ENCODE data around the gene SNUPN.

The SNUPN gene

GRCh38 chr15:75554717-75555116 is 70.8 kb downstream of the SNUPN start:
- Histone ChIP-seq H3K79me2 (ENCODE audit: insufficient read depth, low read length) (0 out of 2 replicates have a peak, but pooled peaks cover 5% of the 10 kb centered on the region), H2AFZ (ENCODE audit: low read length) (no peak overlapping the region), H3F3A (ENCODE audit: insufficient read depth, low read length) (no peaks in the 10 kb centered on the region), H3K4me1 (ENCODE audit: insufficient read depth, low read length, severe bottlenecking) (no peaks in the 10 kb centered on the region), H3K4me3 (ENCODE audit: low read depth, low read length, poor library complexity, severe bottlenecking) (no peak overlapping the region), H3K9me2 (ENCODE audit: low read depth, low read length) (no peaks in the 10 kb centered on the region), H3K36me3 (ENCODE audit: insufficient read depth, low read length) (no peaks in the 10 kb centered on the region), H3K4me2 (ENCODE audit: low read length) (no peak overlapping the region), H3K27ac (ENCODE audit: low read depth, low read length, poor library complexity, severe bottlenecking) (no peak overlapping the region), H4K20me1 (ENCODE audit: insufficient read depth, low read length) (no peaks in the 10 kb centered on the region), H3K9ac (ENCODE audit: low read length) (no peak overlapping the region), H3K9me3 (ENCODE audit: low read length) (no peaks in the 10 kb centered on the region), H3K27me3 (ENCODE audit: insufficient read depth, low read length) (no peaks in the 10 kb centered on the region)
- TF ChIP-seq EZH2 (IDR thresholded peaks at IDR 0.05; ENCODE audit: borderline replicate concordance, low read length) (no peak), CTCF (IDR thresholded peaks at IDR 0.05; ENCODE audit: low read length) (no peak)

GRCh38 chr15:75553659-75554058 is 71.9 kb downstream of the SNUPN start:
- Histone ChIP-seq H3K9me2 (ENCODE audit: low read depth, low read length) (no peaks in the 10 kb centered on the region), H3K4me2 (ENCODE audit: low read length) (no peak overlapping the region), H3K27ac (ENCODE audit: low read depth, low read length, poor library complexity, severe bottlenecking) (no peak overlapping the region), H2AFZ (ENCODE audit: low read length) (no peak overlapping the region), H3F3A (ENCODE audit: insufficient read depth, low read length) (no peaks in the 10 kb centered on the region), H3K9ac (ENCODE audit: low read length) (no peak overlapping the region), H3K4me3 (ENCODE audit: low read depth, low read length, poor library complexity, severe bottlenecking) (no peak overlapping the region), H3K79me2 (ENCODE audit: insufficient read depth, low read length) (0 out of 2 replicates have a peak, but pooled peaks cover 5% of the 10 kb centered on the region), H3K36me3 (ENCODE audit: insufficient read depth, low read length) (no peaks in the 10 kb centered on the region), H4K20me1 (ENCODE audit: insufficient read depth, low read length) (no peaks in the 10 kb centered on the region), H3K27me3 (ENCODE audit: insufficient read depth, low read length) (no peaks in the 10 kb centered on the region), H3K9me3 (ENCODE audit: low read length) (no peaks in the 10 kb centered on the region), H3K4me1 (ENCODE audit: insufficient read depth, low read length, severe bottlenecking) (no peaks in the 10 kb centered on the region)
- no peak for TF ChIP-seq CTCF (IDR thresholded peaks at IDR 0.05; ENCODE audit: low read length)
- TF ChIP-seq EZH2 (IDR thresholded peaks at IDR 0.05; ENCODE audit: borderline replicate concordance, low read length), result no peak

- H2AFZ ChIP-seq (ENCODE audit: low read length), result no peak overlapping the region
- no peaks in the 10 kb centered on the region for H3K9me2 ChIP-seq (ENCODE audit: low read depth, low read length)
- H3K4me3 ChIP-seq (ENCODE audit: low read depth, low read length, poor library complexity, severe bottlenecking), result no peak overlapping the region
- H3F3A ChIP-seq (ENCODE audit: insufficient read depth, low read length), result no peaks in the 10 kb centered on the region
- TF ChIP-seq CTCF (IDR thresholded peaks at IDR 0.05; ENCODE audit: low read length), result no peak
- TF ChIP-seq EZH2 (IDR thresholded peaks at IDR 0.05; ENCODE audit: borderline replicate concordance, low read length), result no peak
- H3K27ac ChIP-seq (ENCODE audit: low read depth, low read length, poor library complexity, severe bottlenecking), result no peak overlapping the region
- 0 out of 2 replicates have a peak, but pooled peaks cover 5% of the 10 kb centered on the region for H3K79me2 ChIP-seq (ENCODE audit: insufficient read depth, low read length)
- H3K4me2 ChIP-seq (ENCODE audit: low read length), result no peak overlapping the region
- no peaks in the 10 kb centered on the region for H3K36me3 ChIP-seq (ENCODE audit: insufficient read depth, low read length)
- no peak overlapping the region for H3K9ac ChIP-seq (ENCODE audit: low read length)
- no peaks in the 10 kb centered on the region for H3K9me3 ChIP-seq (ENCODE audit: low read length)
- H3K4me1 ChIP-seq (ENCODE audit: insufficient read depth, low read length, severe bottlenecking), result no peaks in the 10 kb centered on the region
- no peaks in the 10 kb centered on the region for H3K27me3 ChIP-seq (ENCODE audit: insufficient read depth, low read length)
- H4K20me1 ChIP-seq (ENCODE audit: insufficient read depth, low read length), result no peaks in the 10 kb centered on the region
Observed at GRCh38 chr15:75551091-75551490, 74.4 kb downstream of the SNUPN start.
